ENCODE measurements around the gene KPNB1. TPM values are rescaled to one million over a fixed set of nuclear protein-coding genes. Genes with fewer than 3 reads are reported as not detected.
A peak's percentile ranks its signal among the peaks of the same experiment; 100 is the strongest.

Gene KPNB1
- total and polyA plus RNA-seq, 2 of the 4 experiments (the other 2 are of a cell fraction): 206 to 1,082 TPM

- TF ChIP-seq SMC3 (IDR thresholded peaks at IDR 0.05; ENCODE audit: low read depth, low read length): no peak
Measured at GRCh38 chr17:47692137-47692894, 42.6 kb downstream of the KPNB1 start (continued).

GRCh38 chr17:47692895-47693730, 43.4 kb downstream of the KPNB1 start:
- Histone ChIP-seq H3K4me1 (ENCODE audit: control insufficient read depth, insufficient read depth, low read length) (peaks cover 11% of the 10 kb centered on the region), H3K4me2 (ENCODE audit: low read depth, low read length) (peak overlapping the region; percentile 70), H3K36me3 (ENCODE audit: control insufficient read depth, insufficient read depth, low read length) (peaks cover 9% of the 10 kb centered on the region; the same call in 1 of the 2 replicates), H4K8ac (ENCODE audit: low read depth in 2 of 2, low read length in 2 of 2) (no peak overlapping the region; a peak in 1 of 4 replicates), H3K23ac (ENCODE audit: low read depth, low read length) (peak overlapping the region; percentile 76; the same call in 1 of the 2 replicates), H2BK20ac (ENCODE audit: low read depth, low read length) (no peak overlapping the region), H2AFZ (replicated peaks; ENCODE audit: low read length, poor library complexity) (peak overlapping the region; percentile 85), H2BK5ac (ENCODE audit: low read depth, low read length, poor library complexity, severe bottlenecking) (no peak overlapping the region), H3K9me1 (ENCODE audit: insufficient read depth, low read length) (0 out of 2 replicates have a peak, but pooled peaks cover 3% of the 10 kb centered on the region), H3K56ac (ENCODE audit: extremely low read depth, insufficient read depth, low read length) (no peak overlapping the region), H2AK9ac (replicated peaks; ENCODE audit: low read depth, low read length, poor library complexity) (peak overlapping the region; percentile 87), H3K79me1 (ENCODE audit: low read depth in 1 of 2, low read length in 2 of 2) (peaks cover 5 to 10% of the 10 kb centered on the region in 2 experiments; a peak in 2 of 4 replicates), H4K91ac (ENCODE audit: insufficient read depth, low read depth, low read length) (peak overlapping the region; percentile 39; the same call in 1 of the 2 replicates), H2BK120ac (ENCODE audit: low read depth, low read length) (no peak overlapping the region), H4K20me1 (ENCODE audit: insufficient read depth, low read length) (peaks cover 10% of the 10 kb centered on the region; the same call in 1 of the 2 replicates), H3K14ac (replicated peaks; ENCODE audit: low read depth, low read length) (peak overlapping the region; percentile 37; the same call in 1 of the 2 replicates), H3K4ac (ENCODE audit: low read depth, low read length) (peak overlapping the region; percentile 59), H2BK15ac (ENCODE audit: low read depth, low read length) (no peak overlapping the region), H3K27ac (ENCODE audit: insufficient read depth, low read length) (no peak overlapping the region; the same call in 1 of the 2 replicates), H4K5ac (ENCODE audit: low read depth, low read length) (no peak overlapping the region), H3K9ac (ENCODE audit: low read depth, low read length) (0 out of 2 replicates have a peak overlapping the region, but pooled peaks have one; percentile 24), H3K18ac (ENCODE audit: low read depth, low read length) (no peak overlapping the region), H2AK5ac (ENCODE audit: low read depth, low read length) (peak overlapping the region; percentile 80), H3K27me3 (ENCODE audit: control insufficient read depth, insufficient read depth, low read length) (no peaks in the 10 kb centered on the region; the same call in 1 of the 2 replicates), H3K4me3 (ENCODE audit: insufficient read depth, low read depth, low read length) (peak overlapping the region; percentile 85), H3K9me3 (ENCODE audit: control insufficient read depth, insufficient read depth, low read length) (no peaks in the 10 kb centered on the region)
- no TSS peak for BruUV-seq (replicated peaks)
- ATAC-seq (ENCODE audit: low read depth) (no peak), DNase-seq (no peak)
- in situ Hi-C loops (cut with MboI; ENCODE audit: low sequenced_read_pairs): no loop called here
- dilution Hi-C loops (cut with HindIII; ENCODE audit: low sequenced_read_pairs, unreplicated experiment): no loop called here
- CTCF ChIA-PET: no interaction called here
- intact Hi-C loops (cut with micrococcal nuclease): no loop called here
- POLR2A ChIA-PET (ENCODE audit: unreplicated experiment): no interaction called here
- 30% methylated on average over 4 of the region's 10 CpGs; no CpG with 5 or more reads in 1 of the 2 experiments for WGBS, 2 experiments (ENCODE audit: extremely low coverage in 2 of 2, insufficient read length in 1 of 2)
- no peak for TF ChIP-seq ELK1 (IDR thresholded peaks at IDR 0.05; ENCODE audit: borderline replicate concordance, low read depth, low read length)
- TF ChIP-seq RCOR1 (IDR thresholded peaks at IDR 0.05; ENCODE audit: insufficient replicate concordance, low read length): no peak
- TF ChIP-seq CHD1 (IDR thresholded peaks at IDR 0.05; ENCODE audit: low read depth, low read length): no peak
- no peak for TF ChIP-seq NFE2L2 (IDR thresholded peaks at IDR 0.05; ENCODE audit: low read depth, low read length)
- no peak for TF ChIP-seq SMC3 (IDR thresholded peaks at IDR 0.05; ENCODE audit: low read depth, low read length)
- no peak for TF ChIP-seq MAZ (IDR thresholded peaks at IDR 0.05; ENCODE audit: borderline replicate concordance, low read depth, low read length)
- no peak for TF ChIP-seq RAD21 (IDR thresholded peaks at IDR 0.05; ENCODE audit: low read length)
- TF ChIP-seq, protein P1, sequence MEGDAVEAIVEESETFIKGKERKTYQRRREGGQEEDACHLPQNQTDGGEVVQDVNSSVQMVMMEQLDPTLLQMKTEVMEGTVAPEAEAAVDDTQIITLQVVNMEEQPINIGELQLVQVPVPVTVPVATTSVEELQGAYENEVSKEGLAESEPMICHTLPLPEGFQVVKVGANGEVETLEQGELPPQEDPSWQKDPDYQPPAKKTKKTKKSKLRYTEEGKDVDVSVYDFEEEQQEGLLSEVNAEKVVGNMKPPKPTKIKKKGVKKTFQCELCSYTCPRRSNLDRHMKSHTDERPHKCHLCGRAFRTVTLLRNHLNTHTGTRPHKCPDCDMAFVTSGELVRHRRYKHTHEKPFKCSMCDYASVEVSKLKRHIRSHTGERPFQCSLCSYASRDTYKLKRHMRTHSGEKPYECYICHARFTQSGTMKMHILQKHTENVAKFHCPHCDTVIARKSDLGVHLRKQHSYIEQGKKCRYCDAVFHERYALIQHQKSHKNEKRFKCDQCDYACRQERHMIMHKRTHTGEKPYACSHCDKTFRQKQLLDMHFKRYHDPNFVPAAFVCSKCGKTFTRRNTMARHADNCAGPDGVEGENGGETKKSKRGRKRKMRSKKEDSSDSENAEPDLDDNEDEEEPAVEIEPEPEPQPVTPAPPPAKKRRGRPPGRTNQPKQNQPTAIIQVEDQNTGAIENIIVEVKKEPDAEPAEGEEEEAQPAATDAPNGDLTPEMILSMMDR (conservative IDR thresholded peaks at IDR 0.05; ENCODE audit: low read depth, low read length): no peak
- no peak for TF ChIP-seq CEBPB (IDR thresholded peaks at IDR 0.05; ENCODE audit: low read depth, low read length)
- TF ChIP-seq RFX5 (IDR thresholded peaks at IDR 0.05; ENCODE audit: low read depth, low read length): no peak
- TF ChIP-seq POLR2A (IDR thresholded peaks at IDR 0.05; ENCODE audit: low read depth, low read length): no peak

Measured in IMR-90 (cell line).